RKO (cell line): ENCODE results near the gene CHD1L.
"Not testable (repeated sequence)": the region's sequence is repeated elsewhere in the genome, so short reads cannot be mapped to it uniquely, and the experiment has no call there.

Source experiments
- DNase-seq: peaks from one replicate; pipeline ENCODE4 v3.0.0-alpha.2; 2016; ENCODE audit warnings: low spot score

The CHD1L gene

DNA sequence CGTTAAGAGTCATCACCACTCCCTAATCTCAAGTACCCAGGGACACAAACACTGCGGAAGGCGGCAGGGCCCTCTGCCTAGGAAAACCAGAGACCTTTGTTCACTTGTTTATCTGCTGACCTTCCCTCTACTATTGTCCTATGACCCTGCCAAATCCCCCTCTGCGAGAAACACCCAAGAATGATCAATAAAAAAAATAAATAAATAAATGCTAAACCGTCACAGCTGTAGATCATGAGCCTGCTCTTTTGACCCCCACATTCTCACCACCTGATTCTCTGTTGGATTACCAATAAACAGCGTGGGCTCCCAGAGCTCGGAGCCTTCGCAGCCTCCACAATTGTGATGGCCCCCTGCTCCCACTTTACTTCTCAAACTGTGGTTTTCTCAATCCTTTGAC is 8.6 kb upstream of the CHD1L start:
- DNase-seq = not testable (repeated sequence)

GRCh38 chr1:147235822-147236221 is 6.7 kb upstream of the CHD1L start:
- no peak for DNase-seq

- no peak for DNase-seq
These were observed 6.0 kb upstream of the CHD1L start for GRCh38 chr1:147236448-147236847.

DNA sequence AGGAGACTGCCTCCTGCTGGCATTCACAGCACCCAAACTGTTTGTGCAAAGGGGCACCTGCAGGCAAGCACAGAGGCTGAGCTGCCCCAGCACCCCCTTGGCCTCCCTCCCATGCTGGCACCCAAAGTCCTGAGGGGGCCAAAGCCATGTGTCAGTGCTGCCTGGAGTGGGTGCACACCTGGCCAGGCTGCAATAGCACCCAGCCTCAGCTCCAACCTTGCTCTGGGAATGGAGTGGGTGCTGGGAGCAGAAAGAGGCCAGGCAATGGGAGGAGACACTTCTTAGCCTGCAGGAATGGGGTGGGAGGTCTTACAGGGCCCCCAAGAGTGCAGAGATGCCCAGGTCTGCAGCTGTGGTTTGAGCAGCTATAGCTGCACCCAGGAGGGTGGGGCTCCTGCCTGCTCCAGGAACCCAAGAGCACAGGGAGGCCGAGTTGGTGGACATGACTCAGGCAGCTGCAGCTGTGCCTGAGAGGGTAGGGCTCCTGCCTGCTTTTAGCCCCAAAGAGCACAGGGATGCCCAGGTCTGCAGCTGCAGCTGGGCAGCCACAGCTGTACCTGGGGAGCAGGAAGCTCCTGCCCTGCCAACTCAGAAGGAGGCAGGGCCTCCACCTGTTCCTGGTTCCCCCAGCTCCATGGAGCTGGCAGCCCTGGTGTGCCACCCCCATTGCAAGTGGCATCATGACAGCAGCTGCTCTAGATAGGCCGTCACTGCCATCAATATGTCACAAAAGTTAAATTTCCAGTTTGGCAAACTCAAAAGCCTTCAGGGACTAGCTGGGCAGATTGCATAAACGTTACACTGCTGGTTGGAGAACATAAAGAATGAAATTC is 5.3 kb upstream of the CHD1L start:
- DNase-seq = no peak

- DNase-seq = no peak
These were observed 4.2 kb upstream of the CHD1L start for GRCh38 chr1:147238053-147238902.

DNA sequence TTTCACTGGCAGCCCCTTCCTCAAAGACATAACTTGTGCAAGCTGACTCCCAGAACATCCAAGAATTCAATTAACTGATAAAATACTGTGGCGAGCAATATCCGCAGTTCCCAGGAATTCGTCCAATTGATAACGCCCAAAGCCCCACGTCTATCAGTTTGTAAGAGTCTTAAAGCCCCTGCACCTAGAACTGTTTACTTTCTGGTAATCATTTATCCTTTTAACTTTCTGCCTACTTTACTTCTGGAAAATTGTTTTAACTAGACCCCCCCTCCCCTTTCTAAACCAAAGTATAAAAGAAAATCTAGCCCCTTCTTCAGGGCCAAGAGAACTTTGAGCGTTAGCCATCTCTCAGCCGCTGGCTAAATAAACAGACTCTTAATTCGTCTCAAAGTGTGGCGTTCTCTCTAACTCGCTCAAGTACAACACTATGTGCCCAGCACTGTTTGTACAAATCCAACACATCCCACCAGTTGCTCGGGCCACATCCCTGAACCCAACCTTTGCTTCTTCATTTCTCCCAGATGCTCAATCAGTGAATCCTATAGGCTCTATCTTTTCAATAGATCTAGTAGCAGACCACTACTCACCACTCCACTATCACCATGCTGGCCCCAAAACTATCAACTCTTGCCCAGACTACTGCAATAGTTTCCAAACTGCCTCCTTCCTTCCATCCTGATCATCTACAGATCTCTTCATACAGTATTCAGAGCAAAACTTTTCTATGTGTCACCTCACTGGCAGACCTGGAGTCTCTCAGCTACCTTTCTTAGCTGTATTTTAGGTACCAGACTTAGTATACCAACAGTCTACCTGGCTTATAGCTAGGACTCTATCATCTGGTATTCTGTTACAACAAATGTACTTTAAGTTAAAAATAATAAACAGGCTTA is 3.3 kb upstream of the CHD1L start:
- DNase-seq = no peak

GRCh38 chr1:147240131-147240721 is 2.3 kb upstream of the CHD1L start:
- DNase-seq = not testable (repeated sequence)

DNA sequence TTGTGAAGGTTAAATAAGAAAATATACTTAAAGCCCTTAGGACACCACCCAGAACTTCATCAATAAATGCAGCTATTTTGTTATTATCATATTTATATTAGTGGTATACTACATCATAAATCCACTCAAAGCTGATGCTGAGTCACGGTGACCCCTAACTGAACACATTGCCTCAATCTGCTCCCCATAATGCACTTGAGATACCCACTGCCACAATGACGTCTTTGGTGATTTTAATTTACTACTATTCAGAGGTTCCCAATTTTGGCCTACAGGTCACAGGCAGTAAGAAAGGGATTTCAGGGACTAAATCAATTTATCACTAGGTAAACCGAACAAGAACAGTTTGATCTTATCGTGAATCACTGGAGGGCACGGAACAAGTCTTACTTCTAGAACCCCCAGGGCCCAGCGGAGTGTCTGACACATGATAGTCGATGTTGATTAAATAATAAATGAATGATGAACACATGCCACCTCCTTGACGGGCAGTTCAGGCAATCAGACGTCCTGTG is 493 bp upstream of the CHD1L start:
- DNase-seq = peak; percentile 42

DNA sequence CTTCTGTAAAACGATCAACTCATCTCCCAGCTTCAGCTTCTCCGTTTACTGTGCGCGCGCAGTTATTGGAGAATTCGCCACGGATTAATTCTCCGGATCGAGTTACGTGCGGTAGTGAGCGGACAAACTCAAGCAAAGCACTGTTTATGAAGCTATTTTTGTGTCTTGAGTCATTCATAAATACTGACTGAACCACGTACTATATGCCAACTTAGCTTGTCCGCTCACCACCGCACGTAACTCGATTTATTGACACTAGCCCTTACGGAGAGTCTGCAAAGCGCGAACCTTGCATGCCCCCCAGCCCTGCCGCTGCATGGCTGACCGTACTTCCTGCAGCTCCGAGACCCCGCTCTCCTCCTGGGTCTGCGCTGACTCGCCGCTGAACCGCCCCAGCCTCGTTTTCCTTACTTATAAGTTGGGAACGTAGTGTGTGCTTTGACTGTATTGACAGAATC is 773 bp downstream of the CHD1L start:
- DNase-seq = peak; percentile 86

- peak; percentile 31 for DNase-seq
These were observed 1.4 kb downstream of the CHD1L start for GRCh38 chr1:147243841-147244240.

- no peak for DNase-seq
These were observed 2.6 kb downstream of the CHD1L start for GRCh38 chr1:147245129-147245528.

GRCh38 chr1:147245586-147246021 is 3.1 kb downstream of the CHD1L start:
- no peak for DNase-seq

DNA sequence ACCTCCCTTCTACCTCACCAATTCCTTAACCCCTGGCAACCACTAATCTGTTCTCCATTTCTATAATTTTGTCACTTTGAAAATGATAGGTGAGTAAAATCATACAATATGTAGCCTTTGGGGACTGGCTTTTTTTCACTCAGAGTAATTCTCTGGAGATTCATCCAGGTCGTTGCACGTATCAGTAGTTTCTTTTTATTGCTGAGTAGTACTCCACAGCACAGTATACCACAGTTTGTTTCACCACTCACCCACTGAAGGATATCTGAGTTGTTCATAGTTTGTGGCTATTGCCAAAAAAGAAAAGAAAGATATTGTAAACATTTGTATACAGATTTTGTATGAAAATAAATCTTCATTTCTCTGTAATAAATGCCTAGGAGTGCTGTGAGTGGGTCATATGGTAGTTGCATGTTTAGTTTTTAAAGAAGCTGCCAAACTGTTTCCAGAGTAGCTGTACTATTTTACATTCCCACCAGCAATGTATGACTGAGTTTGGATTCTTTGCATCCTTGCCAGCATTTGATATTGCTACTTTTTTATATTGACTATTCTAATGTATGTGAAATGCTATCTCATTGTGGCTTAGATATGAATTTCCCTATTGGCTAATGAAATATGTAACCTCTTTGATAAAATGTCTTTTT is 3.7 kb downstream of the CHD1L start:
- DNase-seq = no peak

GRCh38 chr1:147246910-147247655 is 4.6 kb downstream of the CHD1L start:
- DNase-seq = no peak

- DNase-seq = no peak
These were observed 5.3 kb downstream of the CHD1L start for GRCh38 chr1:147247656-147248238.

DNA sequence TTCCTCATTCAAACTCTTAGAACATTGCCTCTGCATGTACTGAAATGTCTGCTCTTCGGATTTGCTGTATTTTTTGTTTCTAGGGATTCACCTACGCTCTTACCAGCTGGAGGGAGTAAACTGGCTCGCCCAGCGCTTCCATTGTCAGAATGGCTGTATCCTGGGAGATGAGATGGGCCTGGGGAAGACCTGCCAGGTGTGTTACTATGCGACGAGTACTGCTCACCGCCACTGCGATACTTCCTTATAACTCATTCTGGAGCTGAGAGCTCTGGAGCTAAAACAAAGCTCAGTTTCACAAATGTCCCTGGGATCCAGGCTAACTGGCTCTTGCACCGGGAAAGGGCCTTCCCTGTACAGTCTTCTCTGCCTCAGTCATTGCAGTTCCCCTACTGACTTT is 10.1 kb downstream of the CHD1L start:
- no peak for DNase-seq

- no peak for DNase-seq
These were observed 18.5 kb downstream of the CHD1L start for GRCh38 chr1:147260956-147261355.

DNA sequence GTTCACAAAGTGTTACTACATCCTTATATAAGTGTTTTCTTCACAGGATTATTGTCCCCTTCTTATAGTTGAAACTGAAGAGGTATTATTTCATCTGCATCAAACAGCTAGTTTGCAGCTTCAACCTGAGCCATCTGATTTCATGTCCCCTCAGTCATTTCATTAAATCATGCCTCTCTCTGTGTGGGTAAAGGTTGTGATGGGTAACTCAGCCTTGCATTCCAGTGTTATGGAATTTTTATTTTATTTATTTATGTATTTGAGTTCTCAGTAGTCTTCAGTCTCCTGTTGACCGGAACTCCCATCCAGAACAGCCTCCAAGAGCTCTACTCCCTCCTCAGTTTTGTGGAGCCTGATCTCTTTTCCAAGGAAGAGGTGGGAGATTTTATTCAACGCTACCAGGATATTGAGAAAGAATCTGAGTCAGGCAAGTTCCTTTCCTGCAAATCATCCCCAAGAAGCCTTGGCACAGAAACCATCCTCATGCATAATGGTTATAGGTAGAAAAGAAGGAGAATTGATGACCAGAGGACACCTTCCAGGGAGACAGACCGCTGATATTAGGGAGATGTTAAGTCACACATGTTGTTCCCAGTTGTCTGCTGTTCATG is 21.8 kb downstream of the CHD1L start:
- DNase-seq = peak; percentile 20

DNA sequence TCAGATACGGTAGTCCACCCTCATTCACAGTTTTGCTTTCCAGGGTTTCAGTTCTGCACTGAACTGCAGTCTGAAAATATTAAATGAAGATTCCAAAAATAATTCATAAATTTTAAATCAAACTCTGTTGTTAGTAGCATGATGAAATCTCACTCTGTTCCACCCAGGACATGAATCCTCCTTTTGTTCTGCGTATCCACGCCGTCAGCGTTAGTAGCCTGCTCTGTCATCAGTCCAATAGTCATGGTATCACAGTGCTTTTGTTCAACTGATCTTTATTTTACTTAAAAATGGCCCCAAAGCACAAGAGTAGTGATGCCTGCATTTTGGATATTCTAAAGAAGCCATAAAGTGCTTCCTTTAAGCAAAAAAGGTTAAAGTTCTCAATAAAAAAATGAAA is 23.9 kb downstream of the CHD1L start:
- DNase-seq = no peak
